Liver (tissue), 9 donors: ENCODE data around the gene KLHDC8A. TPM values are rescaled to one million over a fixed set of nuclear protein-coding genes. Genes with fewer than 3 reads are reported as not detected.

ENCODE experiments used
- DNase-seq: peaks from one replicate; pipeline ENCODE4 v3.0.0-alpha.2; 2017; ENCODE audit warnings: low spot score
- H3K27ac ChIP-seq, 2 donors: one replicate each; pipeline ENCODE4 v1.7.0; 2013; ENCODE audit warnings: inconsistent platforms in 2 of 2, low read length in 2 of 2, control low read depth in 1 of 2, low read depth in 1 of 2, mild to moderate bottlenecking in 1 of 2
- H3K27me3 ChIP-seq, 4 donors: one replicate each; pipeline versions ENCODE4 v1.6.1 to v1.7.0; 2013; ENCODE audit warnings: low read length in 3 of 4, inconsistent platforms in 1 of 4, mild to moderate bottlenecking in 1 of 4, moderate library complexity in 1 of 4; ENCODE audit not compliant: control insufficient read depth in 4 of 4, insufficient read depth in 4 of 4
- H3K36me3 ChIP-seq, 4 donors: one replicate each; pipeline versions ENCODE4 v1.6.1 to v1.7.0; 2013; ENCODE audit warnings: low read length in 3 of 4, mild to moderate bottlenecking in 3 of 4, low read depth in 1 of 4, moderate library complexity in 1 of 4; ENCODE audit not compliant: control insufficient read depth in 4 of 4, insufficient read depth in 3 of 4
- H3K4me1 ChIP-seq, 4 donors: one replicate each; pipeline versions ENCODE4 v1.6.1 to v1.7.0; 2013; ENCODE audit warnings: low read length in 3 of 4, mild to moderate bottlenecking in 3 of 4, moderate library complexity in 1 of 4; ENCODE audit not compliant: control insufficient read depth in 4 of 4, insufficient read depth in 4 of 4
- H3K4me3 ChIP-seq, 3 donors: one replicate each; pipeline versions ENCODE4 v1.6.1 to v1.7.0; 2013; ENCODE audit warnings: low read length in 3 of 3, control low read depth in 1 of 3, low read depth in 1 of 3, mild to moderate bottlenecking in 1 of 3
- H3K9ac ChIP-seq, 2 donors: one replicate each; pipeline ENCODE4 v1.7.0; 2013; ENCODE audit warnings: low read length in 2 of 2, mild to moderate bottlenecking in 2 of 2, moderate library complexity in 2 of 2, control low read depth in 1 of 2, low read depth in 1 of 2
- H3K9me3 ChIP-seq, 4 donors: one replicate each; pipeline versions ENCODE4 v1.6.1 to v1.7.0; 2013; ENCODE audit warnings: low read length in 3 of 4; ENCODE audit not compliant: control insufficient read depth in 4 of 4
- ATF3 ChIP-seq: IDR thresholded peaks from 2 replicates; pipeline ENCODE4 v1.6.1; 2016; ENCODE audit warnings: antibody characterized with exemption
- EGR1 ChIP-seq, 2 donors: IDR thresholded peaks; 2 replicates each; pipeline ENCODE4 v1.6.1; 2016 to 2018; ENCODE audit warnings: antibody characterized with exemption in 2 of 2, low read depth in 2 of 2
- FOXA1 ChIP-seq: IDR thresholded peaks from 2 replicates; pipeline ENCODE4 v1.6.1; 2016; ENCODE audit warnings: antibody characterized with exemption
- FOXA2 ChIP-seq: IDR thresholded peaks from 2 replicates; pipeline ENCODE4 v1.6.1; 2016; ENCODE audit warnings: antibody characterized with exemption
- GABPA ChIP-seq, 2 donors: IDR thresholded peaks in 1 of 2; conservative IDR thresholded peaks in 1 of 2; 2 replicates each; pipeline ENCODE4 v1.6.1; 2016; ENCODE audit warnings: antibody characterized with exemption in 2 of 2, mild to moderate bottlenecking in 1 of 2, moderate library complexity in 1 of 2
- HNF4A ChIP-seq, 2 donors: conservative IDR thresholded peaks; 2 replicates each; pipeline ENCODE4 v1.6.1; 2016; ENCODE audit warnings: antibody characterized with exemption in 2 of 2, mild to moderate bottlenecking in 2 of 2
- HNF4G ChIP-seq: IDR thresholded peaks from 2 replicates; pipeline ENCODE4 v1.6.1; 2016; ENCODE audit warnings: antibody characterized with exemption
- JUND ChIP-seq, 2 donors: IDR thresholded peaks; 2 replicates each; pipeline ENCODE4 v1.6.1; 2016; ENCODE audit warnings: antibody characterized with exemption in 2 of 2
- NR2F2 ChIP-seq: IDR thresholded peaks from 2 replicates; pipeline ENCODE4 v1.6.1; 2016; ENCODE audit warnings: antibody characterized with exemption
- RAD21 ChIP-seq, 2 donors: IDR thresholded peaks; 2 replicates each; pipeline ENCODE4 v1.6.1; 2016; ENCODE audit warnings: antibody characterized with exemption in 2 of 2, mild to moderate bottlenecking in 2 of 2
- REST ChIP-seq: IDR thresholded peaks from 2 replicates; pipeline ENCODE4 v1.6.1; 2016; ENCODE audit warnings: antibody characterized with exemption, mild to moderate bottlenecking
- RXRA ChIP-seq, 2 donors: IDR thresholded peaks; 2 replicates each; pipeline ENCODE4 v1.6.1; 2017 to 2018; ENCODE audit warnings: antibody characterized with exemption in 2 of 2, mild to moderate bottlenecking in 1 of 2
- SP1 ChIP-seq: IDR thresholded peaks from 2 replicates; pipeline ENCODE4 v1.6.1; 2018; ENCODE audit warnings: antibody characterized with exemption, mild to moderate bottlenecking
- TAF1 ChIP-seq: conservative IDR thresholded peaks from 2 replicates; pipeline ENCODE4 v1.6.1; 2016; ENCODE audit warnings: antibody characterized with exemption, mild to moderate bottlenecking
- YY1 ChIP-seq: IDR thresholded peaks from 2 replicates; pipeline ENCODE4 v1.6.1; 2016; ENCODE audit warnings: antibody characterized with exemption, mild to moderate bottlenecking
- WGBS: extraction: QIAGEN DNeasy Blood & Tissue Kit; methylation state at CpG from one replicate; pipeline ENCODE4 v1.1.7; 2013; 5-methylcytosine and 5-hydroxymethylcytosine counted together
- polyA plus RNA-seq, 2 donors: library from polyadenylated mRNA; stranded (reverse) in 1 of 2; unstranded in 1 of 2; fragments of 200-250 nt in 1 of 2; fragments of >200 nt in 1 of 2; fragmentation: Nextera tagmentation in 1 of 2; extraction: Ambion mirVana in 1 of 2; gene quantifications; one replicate each; pipeline versions ENCODE4 v1.2.1 to v1.2.3, GENCODE V29; 2013 to 2015
- total RNA-seq, 2 donors: library from RNA; depleted of rRNA; stranded (reverse); fragments of >200 nt; gene quantifications; one replicate each; pipeline ENCODE4 v1.2.3, GENCODE V29; 2014
- TF ChIP-seq, protein P1 (sequence below): IDR thresholded peaks from 2 replicates; pipeline ENCODE4 v1.6.1; 2016; ENCODE audit warnings: antibody characterized with exemption
- TF ChIP-seq, protein P2 (sequence below): IDR thresholded peaks from 2 replicates; pipeline ENCODE4 v1.6.1; 2016; ENCODE audit warnings: antibody characterized with exemption
- TF ChIP-seq, protein P3 (sequence below): fragments of 150-350 bp; IDR thresholded peaks from 2 replicates; pipeline ENCODE4 v1.5.1; 2017; ENCODE audit warnings: improper control_type of control experiment, low read depth, low read length; ENCODE audit not compliant: missing input control
- donor health status: healthy.
- donor health status: healthy.
- donor health status: healthy.
- donor health status: healthy.
- donor health status: healthy.

The KLHDC8A gene
- total and polyA plus RNA-seq, 4 donors: 0.02 to 0.05 TPM; not detected in 2

DNA sequence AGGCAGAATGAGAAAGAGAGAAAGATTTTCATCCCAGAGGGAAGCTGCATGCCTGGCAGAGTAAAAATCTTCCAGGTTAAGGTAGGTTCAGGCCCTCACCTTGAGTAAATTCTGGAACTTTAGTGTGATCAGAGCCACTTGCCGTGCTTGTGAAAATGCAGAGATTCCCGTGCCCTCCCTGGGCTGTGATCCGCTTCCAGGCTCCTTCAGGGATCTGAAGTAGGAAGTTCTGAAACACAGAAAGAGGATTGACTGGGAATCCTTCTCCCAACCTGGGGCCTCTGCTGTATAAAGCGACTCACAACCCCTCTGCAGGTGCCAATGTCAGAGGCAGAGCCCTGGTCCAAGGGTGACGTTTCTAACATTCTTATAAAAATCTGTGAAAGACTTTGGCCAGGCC lies 61.8 kb downstream of the KLHDC8A start:
- Histone ChIP-seq H3K9ac (no peak overlapping the region), H3K9me3 (no peaks in the 10 kb centered on the region), H3K36me3 (no peaks in the 10 kb centered on the region), H3K4me3 (no peak overlapping the region), H3K4me1 (peaks cover 12 to 17% (median 14%) of the 10 kb centered on the region in 4 donors), H3K27ac (peak overlapping the region; percentile 52 to 56), H3K27me3 (no peaks in the 10 kb centered on the region)
- TF ChIP-seq, protein P1, sequence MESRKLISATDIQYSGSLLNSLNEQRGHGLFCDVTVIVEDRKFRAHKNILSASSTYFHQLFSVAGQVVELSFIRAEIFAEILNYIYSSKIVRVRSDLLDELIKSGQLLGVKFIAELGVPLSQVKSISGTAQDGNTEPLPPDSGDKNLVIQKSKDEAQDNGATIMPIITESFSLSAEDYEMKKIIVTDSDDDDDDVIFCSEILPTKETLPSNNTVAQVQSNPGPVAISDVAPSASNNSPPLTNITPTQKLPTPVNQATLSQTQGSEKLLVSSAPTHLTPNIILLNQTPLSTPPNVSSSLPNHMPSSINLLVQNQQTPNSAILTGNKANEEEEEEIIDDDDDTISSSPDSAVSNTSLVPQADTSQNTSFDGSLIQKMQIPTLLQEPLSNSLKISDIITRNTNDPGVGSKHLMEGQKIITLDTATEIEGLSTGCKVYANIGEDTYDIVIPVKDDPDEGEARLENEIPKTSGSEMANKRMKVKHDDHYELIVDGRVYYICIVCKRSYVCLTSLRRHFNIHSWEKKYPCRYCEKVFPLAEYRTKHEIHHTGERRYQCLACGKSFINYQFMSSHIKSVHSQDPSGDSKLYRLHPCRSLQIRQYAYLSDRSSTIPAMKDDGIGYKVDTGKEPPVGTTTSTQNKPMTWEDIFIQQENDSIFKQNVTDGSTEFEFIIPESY: no peak
- TF ChIP-seq EGR1 (IDR thresholded peaks at IDR 0.05; ENCODE audit: low read depth in 2 of 2) (no peak), TAF1 (no peak), REST (no peak), FOXA1 (no peak), RAD21 (IDR thresholded peaks at IDR 0.05) (no peak), GABPA (IDR thresholded peaks at IDR 0.05 in 1 of 2, conservative IDR thresholded peaks at IDR 0.05 in 1 of 2) (no peak), RXRA (IDR thresholded peaks at IDR 0.05) (no peak)
- TF ChIP-seq, protein P2, sequence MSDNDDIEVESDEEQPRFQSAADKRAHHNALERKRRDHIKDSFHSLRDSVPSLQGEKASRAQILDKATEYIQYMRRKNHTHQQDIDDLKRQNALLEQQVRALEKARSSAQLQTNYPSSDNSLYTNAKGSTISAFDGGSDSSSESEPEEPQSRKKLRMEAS: no peak
- WGBS: 86% methylated on average over 5 of the region's 5 CpGs
- no peak for DNase-seq

GRCh38 chr1:205294175-205294917 lies 62.4 kb downstream of the KLHDC8A start:
- H3K27ac ChIP-seq: peak overlapping the region; percentile 52 to 56
- H3K27me3 ChIP-seq: no peaks in the 10 kb centered on the region
- H3K9ac ChIP-seq: no peak overlapping the region
- no peaks in the 10 kb centered on the region for H3K36me3 ChIP-seq
- no peaks in the 10 kb centered on the region for H3K9me3 ChIP-seq
- WGBS: 16% methylated on average over 6 of the region's 6 CpGs
- H3K4me1 ChIP-seq: peaks cover 12 to 17% (median 14%) of the 10 kb centered on the region in 4 donors
- no peak for DNase-seq
- H3K4me3 ChIP-seq: no peak overlapping the region
- TF ChIP-seq FOXA2: no peak
- no peak for TF ChIP-seq TAF1
- TF ChIP-seq JUND (IDR thresholded peaks at IDR 0.05): peak; percentile 93 to 95
- peak in 1 of 2 donors; percentile 27 for TF ChIP-seq RAD21 (IDR thresholded peaks at IDR 0.05)
- TF ChIP-seq SP1: peak; percentile 92
- TF ChIP-seq, protein P3, sequence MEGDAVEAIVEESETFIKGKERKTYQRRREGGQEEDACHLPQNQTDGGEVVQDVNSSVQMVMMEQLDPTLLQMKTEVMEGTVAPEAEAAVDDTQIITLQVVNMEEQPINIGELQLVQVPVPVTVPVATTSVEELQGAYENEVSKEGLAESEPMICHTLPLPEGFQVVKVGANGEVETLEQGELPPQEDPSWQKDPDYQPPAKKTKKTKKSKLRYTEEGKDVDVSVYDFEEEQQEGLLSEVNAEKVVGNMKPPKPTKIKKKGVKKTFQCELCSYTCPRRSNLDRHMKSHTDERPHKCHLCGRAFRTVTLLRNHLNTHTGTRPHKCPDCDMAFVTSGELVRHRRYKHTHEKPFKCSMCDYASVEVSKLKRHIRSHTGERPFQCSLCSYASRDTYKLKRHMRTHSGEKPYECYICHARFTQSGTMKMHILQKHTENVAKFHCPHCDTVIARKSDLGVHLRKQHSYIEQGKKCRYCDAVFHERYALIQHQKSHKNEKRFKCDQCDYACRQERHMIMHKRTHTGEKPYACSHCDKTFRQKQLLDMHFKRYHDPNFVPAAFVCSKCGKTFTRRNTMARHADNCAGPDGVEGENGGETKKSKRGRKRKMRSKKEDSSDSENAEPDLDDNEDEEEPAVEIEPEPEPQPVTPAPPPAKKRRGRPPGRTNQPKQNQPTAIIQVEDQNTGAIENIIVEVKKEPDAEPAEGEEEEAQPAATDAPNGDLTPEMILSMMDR: peak; percentile 1
- TF ChIP-seq REST: peak; percentile 55
- TF ChIP-seq ATF3: peak; percentile 91
- peak; percentile 85 for TF ChIP-seq HNF4G
- TF ChIP-seq, protein P2: peak; percentile 83
- peak; percentile 10 for TF ChIP-seq FOXA1
- peak; percentile 92 to 93 for TF ChIP-seq HNF4A (conservative IDR thresholded peaks at IDR 0.05)
- TF ChIP-seq YY1: peak; percentile 79
- TF ChIP-seq GABPA (IDR thresholded peaks at IDR 0.05 in 1 of 2, conservative IDR thresholded peaks at IDR 0.05 in 1 of 2): no peak
- TF ChIP-seq EGR1 (IDR thresholded peaks at IDR 0.05; ENCODE audit: low read depth in 2 of 2): peak in 1 of 2 donors; percentile 57
- TF ChIP-seq NR2F2: peak; percentile 85
- TF ChIP-seq RXRA (IDR thresholded peaks at IDR 0.05): peak; percentile 98
